ENCODE results near the gene KCTD15. TPM values are rescaled to one million over a fixed set of nuclear protein-coding genes. Genes with fewer than 3 reads are reported as not detected.
A peak's percentile ranks its signal among the peaks of the same experiment; 100 is the strongest.

The KCTD15 gene
- total RNA-seq (10 to 100 TPM; 13.8 to 15.1 TPM), total RNA-seq (19.1 to 20.9 reads per million in 2 donors)

- H3K36me3 Mint-ChIP-seq (ENCODE audit: low read depth), result no peaks in the 10 kb centered on the region
Observed at GRCh38 chr19:33796164-33796875, at the start of gene KCTD15. KCTD15 (plus strand) TSS chr19:33796870; CDS start chr19:33800455, 3,585 bp downstream.

GRCh38 chr19:33747273-33747672 is 49.4 kb upstream of the KCTD15 start:
- no peaks in the 10 kb centered on the region for H3K4me1 Mint-ChIP-seq
- H3K27me3 Mint-ChIP-seq, result peaks cover 50% of the 10 kb centered on the region
- peak overlapping the region; percentile 34 for H3K27ac Mint-ChIP-seq
- H3K9me3 ChIP-seq (ENCODE audit: control insufficient read depth, low read length, poor library complexity, severe bottlenecking), result no peaks in the 10 kb centered on the region
- no peak for ATAC-seq
- no peak for DNase-seq
- no peaks in the 10 kb centered on the region for H3K36me3 Mint-ChIP-seq (ENCODE audit: low read depth)
- no peak overlapping the region for H3K4me3 Mint-ChIP-seq

More at GRCh38 chr19:33796164-33796875, at the start of gene KCTD15:
- Mint-ChIP-seq H3K4me3 (peak within 1 kb of the TSS; percentile 89), H3K4me1 (peaks cover 6% of the 10 kb centered on the region), H3K27ac (peak within 1 kb of the TSS; percentile 2), H3K27me3 (peaks cover 12% of the 10 kb centered on the region)
- no peak for DNase-seq
- no peaks in the 10 kb centered on the region for H3K9me3 ChIP-seq (ENCODE audit: control insufficient read depth, low read length, poor library complexity, severe bottlenecking)
- peak; percentile 32 for ATAC-seq

GRCh38 chr19:33748231-33748630 is 48.4 kb upstream of the KCTD15 start:
- Mint-ChIP-seq H3K4me3 (no peak overlapping the region), H3K4me1 (no peaks in the 10 kb centered on the region), H3K36me3 (ENCODE audit: low read depth) (no peaks in the 10 kb centered on the region), H3K27me3 (peaks cover 54% of the 10 kb centered on the region), H3K27ac (no peak overlapping the region)
- DNase-seq, result no peak
- ATAC-seq, result no peak
- no peaks in the 10 kb centered on the region for H3K9me3 ChIP-seq (ENCODE audit: control insufficient read depth, low read length, poor library complexity, severe bottlenecking)

- Mint-ChIP-seq H3K4me1 (no peaks in the 10 kb centered on the region), H3K4me3 (no peak overlapping the region), H3K36me3 (ENCODE audit: low read depth) (no peaks in the 10 kb centered on the region), H3K27ac (no peak overlapping the region), H3K27me3 (peaks cover 48% of the 10 kb centered on the region)
- no peaks in the 10 kb centered on the region for H3K9me3 ChIP-seq (ENCODE audit: control insufficient read depth, low read length, poor library complexity, severe bottlenecking)
- no peak for ATAC-seq
- DNase-seq, result no peak
Observed at GRCh38 chr19:33749016-33749415, 47.7 kb upstream of the KCTD15 start.

- ATAC-seq (no peak), DNase-seq (no peak)
- H3K36me3 Mint-ChIP-seq (ENCODE audit: low read depth), result no peaks in the 10 kb centered on the region
- H3K4me3 Mint-ChIP-seq, result no peak overlapping the region
- H3K9me3 ChIP-seq (ENCODE audit: control insufficient read depth, low read length, poor library complexity, severe bottlenecking), result no peaks in the 10 kb centered on the region
- peaks cover 48% of the 10 kb centered on the region for H3K27me3 Mint-ChIP-seq
- no peak overlapping the region for H3K27ac Mint-ChIP-seq
- no peaks in the 10 kb centered on the region for H3K4me1 Mint-ChIP-seq
Observed at GRCh38 chr19:33749619-33750175, 47.0 kb upstream of the KCTD15 start.

- Mint-ChIP-seq H3K27me3 (peaks cover 51% of the 10 kb centered on the region), H3K4me3 (no peak overlapping the region), H3K27ac (no peak overlapping the region), H3K36me3 (ENCODE audit: low read depth) (no peaks in the 10 kb centered on the region), H3K4me1 (no peaks in the 10 kb centered on the region)
- DNase-seq, result no peak
- no peaks in the 10 kb centered on the region for H3K9me3 ChIP-seq (ENCODE audit: control insufficient read depth, low read length, poor library complexity, severe bottlenecking)
- ATAC-seq, result no peak
Observed at GRCh38 chr19:33750587-33751435, 45.9 kb upstream of the KCTD15 start.

- no peak overlapping the region for H3K4me3 Mint-ChIP-seq
- H3K27me3 Mint-ChIP-seq, result peaks cover 51% of the 10 kb centered on the region
- no peaks in the 10 kb centered on the region for H3K36me3 Mint-ChIP-seq (ENCODE audit: low read depth)
- no peaks in the 10 kb centered on the region for H3K4me1 Mint-ChIP-seq
- H3K9me3 ChIP-seq (ENCODE audit: control insufficient read depth, low read length, poor library complexity, severe bottlenecking), result no peaks in the 10 kb centered on the region
- no peak overlapping the region for H3K27ac Mint-ChIP-seq
- ATAC-seq, result no peak
- no peak for DNase-seq
Observed at GRCh38 chr19:33751436-33751770, 45.3 kb upstream of the KCTD15 start.

- no peak for ATAC-seq
- DNase-seq, result no peak
Observed at GRCh38 chr19:33752018-33752800, 44.5 kb upstream of the KCTD15 start.

GRCh38 chr19:33752945-33753344 is 43.7 kb upstream of the KCTD15 start:
- H3K27ac Mint-ChIP-seq, result no peak overlapping the region
- ATAC-seq (no peak), DNase-seq (no peak)
- no peaks in the 10 kb centered on the region for H3K36me3 Mint-ChIP-seq (ENCODE audit: low read depth)
- H3K4me3 Mint-ChIP-seq, result no peak overlapping the region
- H3K9me3 ChIP-seq (ENCODE audit: control insufficient read depth, low read length, poor library complexity, severe bottlenecking), result no peaks in the 10 kb centered on the region
- H3K4me1 Mint-ChIP-seq, result no peaks in the 10 kb centered on the region
- peaks cover 36% of the 10 kb centered on the region for H3K27me3 Mint-ChIP-seq

More at GRCh38 chr19:33752018-33752800, 44.5 kb upstream of the KCTD15 start:
- Mint-ChIP-seq H3K27me3 (peaks cover 43% of the 10 kb centered on the region), H3K27ac (no peak overlapping the region), H3K4me1 (no peaks in the 10 kb centered on the region), H3K4me3 (no peak overlapping the region), H3K36me3 (ENCODE audit: low read depth) (no peaks in the 10 kb centered on the region)
- H3K9me3 ChIP-seq (ENCODE audit: control insufficient read depth, low read length, poor library complexity, severe bottlenecking), result no peaks in the 10 kb centered on the region

- Mint-ChIP-seq H3K27me3 (peaks cover 34% of the 10 kb centered on the region), H3K27ac (no peak overlapping the region), H3K36me3 (ENCODE audit: low read depth) (no peaks in the 10 kb centered on the region), H3K4me3 (no peak overlapping the region), H3K4me1 (no peaks in the 10 kb centered on the region)
- ATAC-seq, result no peak
- H3K9me3 ChIP-seq (ENCODE audit: control insufficient read depth, low read length, poor library complexity, severe bottlenecking), result no peaks in the 10 kb centered on the region
- DNase-seq, result no peak
Observed at GRCh38 chr19:33754361-33754760, 42.3 kb upstream of the KCTD15 start.

GRCh38 chr19:33755099-33756035 is 41.3 kb upstream of the KCTD15 start:
- H3K4me3 Mint-ChIP-seq, result no peak overlapping the region
- H3K9me3 ChIP-seq (ENCODE audit: control insufficient read depth, low read length, poor library complexity, severe bottlenecking), result no peaks in the 10 kb centered on the region
- H3K27me3 Mint-ChIP-seq, result peaks cover 33% of the 10 kb centered on the region
- H3K36me3 Mint-ChIP-seq (ENCODE audit: low read depth), result no peaks in the 10 kb centered on the region
- ATAC-seq (no peak), DNase-seq (no peak)
- H3K27ac Mint-ChIP-seq, result no peak overlapping the region
- no peaks in the 10 kb centered on the region for H3K4me1 Mint-ChIP-seq

GRCh38 chr19:33756177-33756576 is 40.5 kb upstream of the KCTD15 start:
- H3K9me3 ChIP-seq (ENCODE audit: control insufficient read depth, low read length, poor library complexity, severe bottlenecking), result no peaks in the 10 kb centered on the region
- Mint-ChIP-seq H3K27me3 (peaks cover 33% of the 10 kb centered on the region), H3K27ac (no peak overlapping the region), H3K36me3 (ENCODE audit: low read depth) (no peaks in the 10 kb centered on the region), H3K4me3 (no peak overlapping the region), H3K4me1 (no peaks in the 10 kb centered on the region)
- ATAC-seq (no peak), DNase-seq (no peak)
